T47D (cell line): ENCODE measurements around the gene PFKFB3.

Source experiments
- DNase-seq, 2 experiments: peaks; one replicate each; pipeline versions ENCODE4 v3.0.0 to v3.0.0-alpha.2; 2011 to 2012; ENCODE audit warnings: low read depth in 1 of 2, low spot score in 1 of 2
- JUND ChIP-seq: IDR thresholded peaks from 2 replicates; pipeline ENCODE4 v1.6.1; 2012; ENCODE audit warnings: low read depth
- in situ Hi-C: cut with HindIII; loops from 2 replicates; pipeline ENCODE4 v1.10.0; 2016; ENCODE audit warnings: low sequenced_read_pairs, low pct_unique_long_range_greater_than_20kb

Gene PFKFB3

GRCh38 chr10:6270951-6271350 is 68.2 kb downstream of the PFKFB3 start:
- no peak for TF ChIP-seq JUND

GRCh38 chr10:6271663-6272062 is 68.9 kb downstream of the PFKFB3 start:
- in situ Hi-C loops: no loop called here
- no peak for TF ChIP-seq JUND
- DNase-seq: no peak

More at GRCh38 chr10:6270951-6271350, 68.2 kb downstream of the PFKFB3 start:
- in situ Hi-C loops: no loop called here
- no peak for DNase-seq

GRCh38 chr10:6272126-6272525 is 69.4 kb downstream of the PFKFB3 start:
- DNase-seq: no peak
- in situ Hi-C loops: no loop called here
- TF ChIP-seq JUND: no peak

GRCh38 chr10:6273351-6273750 is 70.6 kb downstream of the PFKFB3 start:
- in situ Hi-C loops: no loop called here
- no peak for DNase-seq
- no peak for TF ChIP-seq JUND

- in situ Hi-C loops: no loop called here
- no peak for TF ChIP-seq JUND
- DNase-seq: no peak
Measured at GRCh38 chr10:6274040-6274439, 71.3 kb downstream of the PFKFB3 start.

- TF ChIP-seq JUND: no peak
- in situ Hi-C loops: no loop called here
- DNase-seq: no peak
Measured at GRCh38 chr10:6274484-6274883, 71.8 kb downstream of the PFKFB3 start.

GRCh38 chr10:6275022-6275997 is 72.6 kb downstream of the PFKFB3 start:
- no peak for TF ChIP-seq JUND
- no peak for DNase-seq
- in situ Hi-C loops: no loop called here

GRCh38 chr10:6276356-6276755 is 73.6 kb downstream of the PFKFB3 start:
- no peak for TF ChIP-seq JUND

GRCh38 chr10:6278519-6279120 is 75.9 kb downstream of the PFKFB3 start:
- in situ Hi-C loops: no loop called here
- DNase-seq: no peak
- no peak for TF ChIP-seq JUND

More at GRCh38 chr10:6276356-6276755, 73.6 kb downstream of the PFKFB3 start:
- in situ Hi-C loops: no loop called here
- DNase-seq: no peak

GRCh38 chr10:6279540-6280267 is 77.0 kb downstream of the PFKFB3 start:
- DNase-seq: peak in 1 of 2 experiments; percentile 64
- in situ Hi-C loops: no loop called here
- no peak for TF ChIP-seq JUND

- in situ Hi-C loops: no loop called here
- no peak for TF ChIP-seq JUND
- DNase-seq: no peak
Measured at GRCh38 chr10:6280291-6280690, 77.6 kb downstream of the PFKFB3 start.

GRCh38 chr10:6282454-6282958 is 79.8 kb downstream of the PFKFB3 start:
- in situ Hi-C loops: no loop called here
- TF ChIP-seq JUND: no peak
- no peak for DNase-seq
